CD14-positive monocyte (primary cell): ENCODE data around the gene CLDN5. TPM values are rescaled to one million over a fixed set of nuclear protein-coding genes. Genes with fewer than 3 reads are reported as not detected.

Experiments
- DNase-seq, 3 donors: peaks; one replicate each; pipeline ENCODE4 v3.0.0-alpha.2; 2011 to 2022
- H2AFZ ChIP-seq: 2 replicates; pipeline ENCODE4 v1.6.0; 2012; ENCODE audit warnings: mild to moderate bottlenecking, low read depth, low read length, inconsistent platforms; ENCODE audit not compliant: insufficient read depth, poor library complexity, severe bottlenecking
- H3K27ac ChIP-seq, 2 donors: 1 replicate in 1 of 2; 2 replicates in 1 of 2; pipeline ENCODE4 v1.5.1; 2012 to 2013; ENCODE audit warnings: low read length in 2 of 2, control low read depth in 1 of 2, inconsistent platforms in 1 of 2, low read depth in 1 of 2, mild to moderate bottlenecking in 1 of 2
- H3K27me3 ChIP-seq, 2 donors: one replicate each; pipeline versions ENCODE4 v1.6.0 to v1.6.1; 2011 to 2013; ENCODE audit warnings: low read length in 2 of 2; ENCODE audit not compliant: control insufficient read depth in 2 of 2, insufficient read depth in 2 of 2
- H3K36me3 ChIP-seq, 2 donors: replicated peaks in 1 of 2; 1 replicate in 1 of 2; 2 replicates in 1 of 2; pipeline versions ENCODE4 v1.5.1 to v1.6.1; 2012 to 2013; ENCODE audit warnings: low read length in 2 of 2, control low read depth in 1 of 2, inconsistent platforms in 1 of 2, mild to moderate bottlenecking in 1 of 2; ENCODE audit not compliant: insufficient read depth in 2 of 2, control insufficient read depth in 1 of 2
- H3K4me1 ChIP-seq, 2 donors: 1 replicate in 1 of 2; 2 replicates in 1 of 2; pipeline versions ENCODE4 v1.5.1 to v1.6.1; 2012 to 2013; ENCODE audit warnings: low read length in 2 of 2, control low read depth in 1 of 2, inconsistent platforms in 1 of 2, mild to moderate bottlenecking in 1 of 2, moderate library complexity in 1 of 2; ENCODE audit not compliant: insufficient read depth in 2 of 2, control insufficient read depth in 1 of 2
- H3K4me2 ChIP-seq: replicated peaks from 2 replicates; pipeline ENCODE3; 2012; ENCODE audit warnings: low read length, moderate library complexity, mild to moderate bottlenecking; ENCODE audit not compliant: poor library complexity, severe bottlenecking; ENCODE audit errors: extremely low read depth
- H3K4me3 ChIP-seq, 3 experiments: fragments of 200-600 bp in 1 of 3; sonication (generic) in 1 of 3; replicated peaks in 1 of 3; 1 replicate in 2 of 3; 2 replicates in 1 of 3; pipeline ENCODE4 v1.5.1; 2011 to 2013; ENCODE audit warnings: low read length in 3 of 3, mild to moderate bottlenecking in 3 of 3, control low read depth in 2 of 3, low read depth in 2 of 3, inconsistent platforms in 1 of 3, moderate library complexity in 1 of 3
- H3K79me2 ChIP-seq: 2 replicates; pipeline ENCODE4 v1.6.0; 2012; ENCODE audit warnings: mild to moderate bottlenecking, control low read depth, inconsistent platforms, low read length, moderate library complexity; ENCODE audit not compliant: insufficient read depth
- H3K9ac ChIP-seq: 2 replicates; pipeline ENCODE4 v1.6.0; 2017; ENCODE audit warnings: low read length, mild to moderate bottlenecking; ENCODE audit not compliant: insufficient read depth, poor library complexity, severe bottlenecking
- H3K9me3 ChIP-seq, 2 donors: replicated peaks in 1 of 2; 1 replicate in 1 of 2; 2 replicates in 1 of 2; pipeline versions ENCODE4 v1.5.1 to v1.6.1; 2012 to 2013; ENCODE audit warnings: low read length in 2 of 2, control low read depth in 1 of 2; ENCODE audit not compliant: control insufficient read depth in 1 of 2, insufficient read depth in 1 of 2
- H4K20me1 ChIP-seq: 2 replicates; pipeline ENCODE4 v1.6.0; 2012; ENCODE audit warnings: mild to moderate bottlenecking, low read length, control low read depth, moderate library complexity; ENCODE audit not compliant: insufficient read depth
- H3K27ac Mint-ChIP-seq, 7 donors: one replicate each; pipeline ENCODE4 v1.8.0; 2020; ENCODE audit warnings: mild to moderate bottlenecking in 7 of 7, mixed read lengths in 7 of 7, moderate library complexity in 6 of 7, inconsistent platforms in 2 of 7
- H3K27me3 Mint-ChIP-seq, 3 donors: one replicate each; pipeline ENCODE4 v1.8.0; 2021 to 2022; ENCODE audit warnings: low read depth in 3 of 3, mild to moderate bottlenecking in 3 of 3, mixed read lengths in 3 of 3, moderate library complexity in 3 of 3, inconsistent platforms in 1 of 3
- H3K36me3 Mint-ChIP-seq, 2 donors: one replicate each; pipeline ENCODE4 v1.8.0; 2020; ENCODE audit warnings: mixed read lengths in 2 of 2, inconsistent platforms in 1 of 2, mild to moderate bottlenecking in 1 of 2
- H3K4me1 Mint-ChIP-seq: one replicate; pipeline ENCODE4 v1.8.0; 2020; ENCODE audit warnings: mild to moderate bottlenecking, mixed read lengths
- H3K4me3 Mint-ChIP-seq, 2 donors: one replicate each; pipeline ENCODE4 v1.8.0; 2020; ENCODE audit warnings: mild to moderate bottlenecking in 2 of 2, mixed read lengths in 2 of 2, moderate library complexity in 1 of 2
- H3K9me3 Mint-ChIP-seq, 7 donors: one replicate each; pipeline ENCODE4 v1.8.0; 2020 to 2022; ENCODE audit warnings: mixed read lengths in 7 of 7, mild to moderate bottlenecking in 6 of 7, moderate library complexity in 6 of 7, inconsistent platforms in 2 of 7
- CTCF ChIP-seq: fragments of 200-600 bp; IDR thresholded peaks from one replicate; pipeline ENCODE4 v1.8.0; 2022; ENCODE audit warnings: antibody characterized with exemption, mild to moderate bottlenecking
- WGBS: methylation state at CpG from one replicate; pipeline ENCODE4 v1.1.5; 2013; ENCODE audit warnings: missing lambda C conversion rate; ENCODE audit not compliant: insufficient coverage; 5-methylcytosine and 5-hydroxymethylcytosine counted together
- intact Hi-C, 2 donors: fragments of 100-400 bp; cut with micrococcal nuclease; formaldehyde crosslinking; loops; one replicate each; pipeline versions ENCODE4 v1.15.0 to v1.15.1; 2023
- polyA plus RNA-seq, 3 donors: library from polyadenylated mRNA; depleted of rRNA in 1 of 3; unstranded in 2 of 3; stranded (reverse) in 1 of 3; fragments of 300-500 nt in 2 of 3; fragments of >200 nt in 1 of 3; fragmentation: Illumina TruSeq in 2 of 3; gene quantifications; 1 replicate in 2 of 3; 2 replicates in 1 of 3; pipeline ENCODE4 v1.2.3, GENCODE V29; 2012 to 2021

The CLDN5 gene
- polyA plus RNA-seq, 3 donors: 0.05 to 0.35 (median 0.27) TPM

GRCh38 chr22:19515654-19516377 is 8.4 kb downstream of the CLDN5 start:
- H3K79me2 ChIP-seq: no peaks in the 10 kb centered on the region
- H3K36me3 ChIP-seq: peaks cover 5 to 49% of the 10 kb centered on the region in 2 donors
- H2AFZ ChIP-seq: no peak overlapping the region
- no peak for DNase-seq
- H3K4me3 Mint-ChIP-seq: no peak overlapping the region
- peaks cover 0 to 4% (median 0%) of the 10 kb centered on the region in 7 donors for H3K9me3 Mint-ChIP-seq
- no peaks in the 10 kb centered on the region for H3K27me3 ChIP-seq
- H4K20me1 ChIP-seq: no peaks in the 10 kb centered on the region
- intact Hi-C loops: no loop called here
- H3K36me3 Mint-ChIP-seq: peaks cover 52 to 81% of the 10 kb centered on the region in 2 donors
- H3K27ac ChIP-seq: no peak overlapping the region
- peak overlapping the region in 1 of 7 donors; percentile 9 for H3K27ac Mint-ChIP-seq
- 99% methylated on average over 11 of the region's 12 CpGs for WGBS
- no peak overlapping the region for H3K9ac ChIP-seq
- no peak overlapping the region for H3K4me2 ChIP-seq
- H3K27me3 Mint-ChIP-seq: peaks cover 0 to 3% (median 2%) of the 10 kb centered on the region in 3 donors
- H3K4me3 ChIP-seq: no peak overlapping the region
- no peak for TF ChIP-seq CTCF
- no peaks in the 10 kb centered on the region for H3K9me3 ChIP-seq
- H3K4me1 Mint-ChIP-seq: no peaks in the 10 kb centered on the region
- no peaks in the 10 kb centered on the region for H3K4me1 ChIP-seq

DNA sequence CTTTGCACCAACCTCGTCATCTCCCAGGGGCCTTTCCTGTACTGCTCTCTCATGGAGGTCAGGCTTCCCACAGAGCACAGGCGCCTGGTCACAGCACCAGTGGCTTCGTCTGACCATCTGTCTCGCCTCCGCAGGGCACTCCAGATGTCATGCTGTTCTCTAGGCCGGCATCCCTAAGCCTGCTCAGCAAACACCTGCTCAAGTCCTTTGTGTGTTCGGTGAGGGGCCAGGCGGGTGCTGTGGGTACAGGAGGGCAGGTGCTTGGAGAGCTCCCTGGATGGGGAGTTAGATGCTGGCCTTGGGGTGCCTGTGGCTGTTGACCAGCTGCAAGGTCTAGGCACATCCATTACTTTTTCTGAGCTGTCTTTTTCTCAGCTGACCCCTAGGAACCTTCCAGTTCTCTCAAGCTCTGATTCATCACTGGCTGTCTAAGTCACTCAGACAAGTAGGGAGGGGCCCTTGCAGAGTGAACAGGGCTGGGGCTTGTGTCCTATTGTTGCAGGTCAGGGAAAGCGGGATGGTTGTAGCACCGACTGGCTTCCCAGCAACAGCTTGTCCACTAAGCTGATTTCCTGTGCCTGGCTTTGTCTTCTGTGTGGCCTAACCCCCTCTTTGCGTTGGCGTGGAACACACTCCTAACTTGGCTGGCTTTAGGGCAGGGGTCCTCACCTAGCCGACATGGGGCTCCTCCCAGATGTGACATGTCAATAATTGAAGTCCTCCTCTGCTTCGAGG is 9.2 kb downstream of the CLDN5 start:
- no peak overlapping the region for H3K4me2 ChIP-seq

More for the DNA sequence above, 9.2 kb downstream of the CLDN5 start:
- no peak for TF ChIP-seq CTCF
- Mint-ChIP-seq H3K4me3 (no peak overlapping the region), H3K4me1 (no peaks in the 10 kb centered on the region), H3K36me3 (peaks cover 51 to 76% of the 10 kb centered on the region in 2 donors), H3K9me3 (peaks cover 0 to 4% (median 0%) of the 10 kb centered on the region in 7 donors), H3K27ac (peak overlapping the region in 2 of 7 donors; percentile 41 to 46), H3K27me3 (peaks cover 0 to 2% (median 2%) of the 10 kb centered on the region in 3 donors)
- Histone ChIP-seq H4K20me1 (no peaks in the 10 kb centered on the region), H3K9me3 (no peaks in the 10 kb centered on the region), H3K4me1 (no peaks in the 10 kb centered on the region), H3K27me3 (no peaks in the 10 kb centered on the region), H3K36me3 (peaks cover 5 to 54% of the 10 kb centered on the region in 2 donors), H3K9ac (no peak overlapping the region), H3K27ac (no peak overlapping the region), H2AFZ (no peak overlapping the region), H3K79me2 (no peaks in the 10 kb centered on the region), H3K4me3 (no peak overlapping the region)
- intact Hi-C loops: no loop called here
- 98% methylated on average over 12 of the region's 14 CpGs for WGBS
- no peak for DNase-seq
